Measurements from ENCODE around the gene CTU1.
"Not testable (repeated sequence)": the region's sequence is repeated elsewhere in the genome, so short reads cannot be mapped to it uniquely, and the experiment has no call there.

Gene CTU1

DNA sequence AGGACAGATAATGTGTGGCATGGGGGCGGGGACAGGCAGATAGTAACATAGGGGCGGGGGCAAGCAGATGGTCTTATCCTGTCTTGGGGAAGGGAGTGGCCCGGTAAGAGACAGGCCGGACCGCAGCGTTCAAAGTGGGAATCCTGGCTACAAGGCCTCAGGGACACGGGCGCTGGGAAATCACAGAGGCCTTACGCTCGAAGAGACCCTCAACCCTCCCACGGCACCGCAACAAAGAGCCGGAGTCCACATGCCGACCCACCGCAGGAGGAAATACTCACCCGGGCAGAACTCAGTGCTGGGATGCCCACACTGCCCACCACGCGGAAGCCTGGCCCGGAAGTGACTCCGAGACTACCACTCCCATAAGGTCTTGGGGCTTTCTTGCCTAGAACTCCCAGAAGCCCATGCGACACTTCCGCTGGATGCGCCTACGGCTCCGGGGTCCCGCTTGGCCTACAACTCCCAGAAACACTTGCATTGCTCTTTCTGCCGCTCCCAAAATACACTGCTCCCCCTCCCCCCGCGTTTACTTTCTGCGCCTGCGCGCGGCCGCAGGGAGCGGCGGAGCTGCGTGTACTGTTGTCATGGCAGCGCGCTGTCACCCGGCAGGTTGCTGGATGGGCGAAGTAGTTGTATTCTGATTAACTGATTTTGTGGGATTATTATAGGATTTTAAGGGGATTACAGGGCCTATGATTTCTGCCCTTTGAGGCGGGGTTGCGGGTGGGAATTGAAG, at the start of gene CTU1:
TSS of gene CTU1 (minus strand) at position 344 of the 739 bp plus-strand sequence. CDS start 3,840 bp downstream, outside the sequence.
- DNase-seq (ENCODE audit: low read depth) = peak; percentile 100

GRCh38 chr19:51157265-51157664, 49.1 kb upstream of the CTU1 start:
- no peak for DNase-seq (ENCODE audit: low read depth)

DNA sequence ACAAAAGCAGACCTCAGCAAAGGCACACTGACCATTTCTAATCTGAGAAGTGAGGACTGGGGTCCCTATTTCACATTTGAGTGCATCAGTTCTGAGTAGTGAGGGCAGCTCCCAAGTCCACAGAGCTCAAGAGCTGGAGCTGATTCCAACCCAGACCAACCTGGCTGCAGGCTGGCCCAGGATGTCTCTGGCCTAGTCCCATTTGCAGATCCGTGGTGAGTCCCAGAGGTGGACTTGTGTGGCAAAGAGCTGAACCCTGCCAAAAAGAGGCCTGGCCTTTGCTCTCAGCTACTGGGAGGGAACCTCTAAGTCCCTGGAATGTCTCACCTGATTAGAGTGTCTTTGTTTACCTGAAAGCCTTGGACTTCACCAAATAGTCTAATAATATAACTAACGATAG, 48.5 kb upstream of the CTU1 start:
- no peak for DNase-seq (ENCODE audit: low read depth)

DNA sequence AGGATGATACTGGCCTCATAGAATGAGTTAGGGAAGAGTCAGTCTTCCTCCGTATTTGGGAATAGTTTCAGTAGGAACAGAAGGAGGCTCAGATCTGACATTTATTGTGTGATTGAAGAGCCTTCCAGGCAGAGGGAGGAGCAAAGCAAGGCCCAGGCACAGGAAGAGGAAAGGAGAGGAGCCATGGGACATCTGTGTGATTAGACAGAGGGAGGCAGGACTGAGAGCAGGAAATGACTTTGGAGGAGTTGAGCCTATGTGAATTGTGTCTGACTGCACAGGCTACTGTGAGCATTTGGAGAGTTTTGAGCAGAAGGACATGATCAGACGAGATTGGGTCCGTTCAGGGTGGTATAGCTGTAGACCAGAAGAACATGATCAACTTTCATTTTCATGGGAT, 42.4 kb upstream of the CTU1 start:
- DNase-seq (ENCODE audit: low read depth) = no peak

DNA sequence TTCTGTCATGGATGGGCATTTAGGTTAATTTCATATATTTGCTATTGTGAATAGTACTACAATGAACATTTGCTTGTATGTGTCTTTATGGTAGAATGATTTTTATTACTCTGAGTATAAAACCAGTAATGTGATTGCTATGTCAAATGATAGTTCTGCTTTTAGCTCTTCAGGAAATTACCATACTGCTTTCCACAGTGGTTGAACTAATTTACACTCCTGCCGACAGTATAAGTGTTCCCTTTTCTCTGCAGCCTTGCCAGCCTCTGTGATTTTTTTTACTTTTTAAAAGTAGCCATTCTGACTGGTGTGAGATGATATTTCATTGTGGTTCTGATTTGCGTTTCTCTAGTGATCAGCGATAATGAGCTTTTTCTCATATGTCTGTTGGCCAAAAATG, 40.4 kb upstream of the CTU1 start:
- no peak for DNase-seq (ENCODE audit: low read depth)

DNA sequence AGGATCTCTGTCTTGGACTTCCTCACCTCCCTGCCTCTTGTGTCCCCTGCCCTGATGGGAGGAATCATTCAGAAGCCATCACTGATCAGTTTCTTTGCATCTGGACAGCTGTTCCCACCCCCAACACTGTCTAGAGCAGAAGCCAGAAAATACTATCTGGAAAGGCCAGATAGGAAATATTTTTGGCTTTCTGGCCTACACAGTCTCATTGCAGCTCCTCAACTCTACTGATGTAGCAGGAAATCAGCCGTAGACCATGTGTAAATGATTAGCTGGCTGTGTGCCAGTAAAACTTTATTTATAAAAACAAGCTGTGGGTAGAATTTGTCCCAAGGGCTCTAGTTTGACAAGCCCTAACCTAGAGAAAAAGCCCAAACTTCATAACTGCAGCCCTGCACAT, 39.5 kb upstream of the CTU1 start:
- peak; percentile 88 for DNase-seq (ENCODE audit: low read depth)

- no peak for DNase-seq (ENCODE audit: low read depth)
Measured at GRCh38 chr19:51146751-51147150, 38.5 kb upstream of the CTU1 start.

DNA sequence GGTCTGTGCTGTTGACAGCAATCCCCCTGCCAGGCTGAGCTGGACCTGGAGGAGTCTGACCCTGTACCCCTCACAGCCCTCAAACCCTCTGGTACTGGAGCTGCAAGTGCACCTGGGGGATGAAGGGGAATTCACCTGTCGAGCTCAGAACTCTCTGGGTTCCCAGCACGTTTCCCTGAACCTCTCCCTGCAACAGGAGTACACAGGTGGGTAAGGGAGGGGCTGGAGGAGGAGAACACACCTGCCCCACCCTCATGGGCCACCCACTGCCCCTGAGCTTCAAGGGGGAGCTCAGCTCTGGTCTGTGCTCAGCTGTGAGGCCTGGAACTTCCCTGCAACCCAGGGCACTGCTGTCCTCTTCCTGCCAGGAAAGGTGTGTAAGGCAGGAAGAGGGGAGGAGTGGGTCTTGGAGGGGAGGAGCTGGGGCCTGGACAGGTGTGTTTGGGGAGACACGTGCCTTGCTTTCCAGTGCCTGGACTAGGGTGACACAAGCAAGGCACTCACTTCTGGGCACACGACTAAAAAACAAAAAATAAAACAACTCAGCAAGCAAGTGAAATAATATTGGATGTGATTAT, 37.8 kb upstream of the CTU1 start:
- DNase-seq (ENCODE audit: low read depth) = no peak

DNA sequence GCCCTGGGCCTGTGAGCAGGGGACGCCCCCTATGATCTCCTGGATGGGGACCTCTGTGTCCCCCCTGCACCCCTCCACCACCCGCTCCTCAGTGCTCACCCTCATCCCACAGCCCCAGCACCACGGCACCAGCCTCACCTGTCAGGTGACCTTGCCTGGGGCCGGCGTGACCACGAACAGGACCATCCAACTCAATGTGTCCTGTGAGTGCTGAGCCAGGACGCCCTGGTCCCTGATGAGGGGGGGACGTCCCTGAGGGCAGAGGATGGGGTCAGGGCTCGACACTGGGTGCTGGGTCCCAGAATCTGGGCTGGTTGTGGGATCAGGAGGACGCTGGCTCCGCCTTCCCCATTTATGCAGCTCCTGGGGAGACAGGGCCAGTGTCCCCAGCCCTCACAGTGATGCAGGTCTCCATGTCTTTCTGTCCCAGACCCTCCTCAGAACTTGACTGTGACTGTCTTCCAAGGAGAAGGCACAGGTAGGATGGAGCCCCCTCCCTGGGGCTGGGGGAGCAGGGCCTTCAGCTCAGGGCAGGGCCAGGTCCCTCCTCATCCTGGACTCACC, 36.4 kb upstream of the CTU1 start:
- no peak for DNase-seq (ENCODE audit: low read depth)

GRCh38 chr19:51143486-51143885, 35.3 kb upstream of the CTU1 start:
- DNase-seq (ENCODE audit: low read depth) = no peak

- DNase-seq (ENCODE audit: low read depth) = not testable (repeated sequence)
Measured at GRCh38 chr19:51142809-51143475, 34.7 kb upstream of the CTU1 start.

- DNase-seq (ENCODE audit: low read depth) = peak; percentile 67
Measured at GRCh38 chr19:51142119-51142518, 33.9 kb upstream of the CTU1 start, which contains the start of gene SIGLEC7. Gene SIGLEC7 (plus strand): TSS chr19:51142301. CDS start chr19:51142370, 69 bp downstream.

GRCh38 chr19:51141181-51141580, 33.0 kb upstream of the CTU1 start:
- no peak for DNase-seq (ENCODE audit: low read depth)

- DNase-seq (ENCODE audit: low read depth) = no peak
Measured at GRCh38 chr19:51140441-51140840, 32.2 kb upstream of the CTU1 start.

- DNase-seq (ENCODE audit: low read depth) = no peak
Measured at GRCh38 chr19:51139299-51140014, 31.2 kb upstream of the CTU1 start.

GRCh38 chr19:51138549-51138979, 30.4 kb upstream of the CTU1 start:
- DNase-seq (ENCODE audit: low read depth) = no peak

DNA sequence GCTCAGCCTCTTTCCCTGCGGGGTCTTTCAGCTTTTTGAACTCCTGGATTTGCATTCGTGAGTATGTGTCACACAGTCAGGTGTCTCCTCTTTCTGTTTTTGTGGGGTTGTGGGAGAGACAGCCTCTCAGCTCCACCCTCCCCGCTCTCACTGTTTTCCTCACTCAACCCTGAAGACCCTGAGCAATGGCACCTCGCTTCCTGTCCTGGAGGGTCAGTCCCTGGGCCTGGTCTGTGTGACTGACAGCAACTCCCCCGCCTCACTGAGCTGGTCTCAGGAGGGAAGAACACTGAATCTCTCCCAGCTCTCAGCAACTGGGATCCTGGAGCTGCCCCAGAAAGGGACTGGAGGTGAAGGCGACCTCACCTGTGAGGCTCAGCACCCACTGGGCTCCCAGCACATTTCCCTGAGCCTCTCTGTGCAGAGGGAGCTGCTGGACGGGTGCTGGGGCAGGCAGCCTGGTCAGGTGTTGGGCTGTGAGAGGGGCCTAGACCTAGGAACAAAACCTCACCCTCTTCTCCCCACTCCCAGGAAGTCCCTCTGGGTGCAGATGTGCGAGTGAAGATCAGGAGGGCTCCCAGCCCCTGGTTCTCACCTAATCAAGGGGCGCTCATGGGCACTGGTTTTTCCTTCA, 29.7 kb upstream of the CTU1 start:
- no peak for DNase-seq (ENCODE audit: low read depth)

GRCh38 chr19:51136851-51137551, 28.8 kb upstream of the CTU1 start:
- no peak for DNase-seq (ENCODE audit: low read depth)

- no peak for DNase-seq (ENCODE audit: low read depth)
Measured at GRCh38 chr19:51135986-51136762, 28.0 kb upstream of the CTU1 start.

- DNase-seq (ENCODE audit: low read depth) = no peak
Measured at GRCh38 chr19:51135004-51135403, 26.8 kb upstream of the CTU1 start.
